Gastroesophageal sphincter (tissue), 3 donors: ENCODE measurements around the gene XNDC1N.

Experiments used
- CTCF ChIP-seq, 4 experiments: fragments of 200-600 bp in 2 of 4; fragments of 450-650 bp in 2 of 4; sonication (generic) in 1 of 4; IDR thresholded peaks; one replicate each; pipeline ENCODE4 v1.5.1; 2017 to 2019; ENCODE audit warnings: antibody characterized with exemption in 4 of 4, mild to moderate bottlenecking in 2 of 4, moderate library complexity in 2 of 4
- POLR2AphosphoS5 ChIP-seq: sonication (generic); formaldehyde crosslinking; IDR thresholded peaks from one replicate; pipeline ENCODE4 v1.6.1; 2017; ENCODE audit warnings: antibody characterized with exemption

- TF ChIP-seq POLR2AphosphoS5 = peak; percentile 17
- TF ChIP-seq CTCF (IDR thresholded peaks at IDR 0.05) = peak; percentile 50 to 86 (median 76)
Measured at GRCh38 chr11:71977743-71978418, 49.5 kb upstream of the XNDC1N start.
